WTC11 (cell line): Measurements from ENCODE around the gene MIB1. TPM values are rescaled to one million over a fixed set of nuclear protein-coding genes. Genes with fewer than 3 reads are reported as not detected.
A peak's percentile ranks its signal among the peaks of the same experiment; 100 is the strongest.

Experiments
- ATAC-seq: fragments of 200-7000 bp; cut with Tn5 transposase; 2 replicates; pipeline ENCODE4 v1.10.0; 2021; ENCODE audit warnings: mild to moderate bottlenecking, moderate library complexity
- CTCF ChIA-PET: fragments of 300-600 bp; sonication (Branson Sonifier 250); formaldehyde crosslinking; loops from one replicate; lab custom pipeline; 2021; ENCODE audit warnings: antibody characterized with exemption; lab: Charles Lee
- POLR2A ChIA-PET: fragments of 350-600 bp; sonication (Branson Sonifier 250); formaldehyde crosslinking; loops from one replicate; lab custom pipeline; 2021; ENCODE audit warnings: antibody characterized with exemption; lab: Charles Lee
- DNase-seq: peaks from one replicate; pipeline ENCODE4 v3.0.0; 2021; ENCODE audit warnings: low spot score
- H3K27ac Mint-ChIP-seq: 2 replicates; pipeline ENCODE4 v1.8.0; 2021; ENCODE audit warnings: mixed read lengths
- H3K27me3 Mint-ChIP-seq: 2 replicates; pipeline ENCODE4 v1.8.0; 2021; ENCODE audit warnings: low read depth, mild to moderate bottlenecking, moderate library complexity, mixed read lengths
- H3K36me3 Mint-ChIP-seq: 2 replicates; pipeline ENCODE4 v1.8.0; 2021; ENCODE audit warnings: mixed read lengths
- H3K4me1 Mint-ChIP-seq: 2 replicates; pipeline ENCODE4 v1.8.0; 2022; ENCODE audit warnings: mixed read lengths
- H3K4me3 Mint-ChIP-seq: 2 replicates; pipeline ENCODE4 v1.8.0; 2021; ENCODE audit warnings: mild to moderate bottlenecking, moderate library complexity, mixed read lengths
- H3K9me3 Mint-ChIP-seq: 2 replicates; pipeline ENCODE4 v1.8.0; 2021; ENCODE audit warnings: mixed read lengths
- CREB1 ChIP-seq: sonication (generic); formaldehyde crosslinking; IDR thresholded peaks from 2 replicates; pipeline ENCODE4 v1.8.0; 2023; ENCODE audit warnings: mild to moderate bottlenecking, missing genetic modification reagents
- CTCF ChIP-seq: fragments of 200-600 bp; IDR thresholded peaks from 2 replicates; pipeline ENCODE4 v1.8.0; 2022; ENCODE audit warnings: antibody characterized with exemption
- ERG ChIP-seq: fragments of 250-450 bp; sonication (Bioruptor Pico); IDR thresholded peaks from 2 replicates; pipeline ENCODE4 v1.8.0; 2021; ENCODE audit warnings: mild to moderate bottlenecking
- GTF2I ChIP-seq: fragments of 250-450 bp; sonication (Bioruptor Pico); conservative IDR thresholded peaks from 2 replicates; pipeline ENCODE4 v1.4.0; 2021; ENCODE audit warnings: mild to moderate bottlenecking
- HMGA2 ChIP-seq: fragments of 250-450 bp; sonication (Bioruptor Pico); IDR thresholded peaks from 2 replicates; pipeline ENCODE4 v1.4.0; 2021; ENCODE audit warnings: mild to moderate bottlenecking, moderate library complexity
- IRF1 ChIP-seq: sonication (generic); formaldehyde crosslinking; IDR thresholded peaks from 2 replicates; pipeline ENCODE4 v1.8.0; 2023; ENCODE audit warnings: missing genetic modification reagents
- KAT7 ChIP-seq: sonication (generic); formaldehyde crosslinking; IDR thresholded peaks from 2 replicates; pipeline ENCODE4 v1.8.1; 2023; ENCODE audit warnings: missing genetic modification reagents, mild to moderate bottlenecking, borderline replicate concordance
- MXD4 ChIP-seq: fragments of 250-450 bp; sonication (Bioruptor Pico); IDR thresholded peaks from 2 replicates; pipeline ENCODE4 v1.8.0; 2021; ENCODE audit warnings: mild to moderate bottlenecking, moderate library complexity, borderline replicate concordance
- NR1H2 ChIP-seq: sonication (generic); formaldehyde crosslinking; IDR thresholded peaks from 2 replicates; pipeline ENCODE4 v1.9.0; 2021; ENCODE audit warnings: mild to moderate bottlenecking, moderate library complexity, missing genetic modification reagents
- TEAD1 ChIP-seq: sonication (generic); formaldehyde crosslinking; IDR thresholded peaks from 2 replicates; pipeline ENCODE4 v1.8.0; 2022; ENCODE audit warnings: mild to moderate bottlenecking, missing genetic modification reagents
- USF1 ChIP-seq: sonication (generic); formaldehyde crosslinking; IDR thresholded peaks from 2 replicates; pipeline ENCODE4 v1.8.0; 2022; ENCODE audit warnings: mild to moderate bottlenecking, missing genetic modification reagents
- ZBTB21 ChIP-seq: sonication (generic); formaldehyde crosslinking; IDR thresholded peaks from 2 replicates; pipeline ENCODE4 v1.8.1; 2023; ENCODE audit warnings: mild to moderate bottlenecking, missing genetic modification reagents, borderline replicate concordance
- ZBTB43 ChIP-seq: sonication (generic); formaldehyde crosslinking; IDR thresholded peaks from 2 replicates; pipeline ENCODE4 v1.8.1; 2023; ENCODE audit warnings: mild to moderate bottlenecking, missing genetic modification reagents
- ZNF281 ChIP-seq: sonication (generic); formaldehyde crosslinking; IDR thresholded peaks from 2 replicates; pipeline ENCODE4 v1.8.0; 2023; ENCODE audit warnings: mild to moderate bottlenecking, missing genetic modification reagents
- ZNF425 ChIP-seq: fragments of 250-450 bp; sonication (Bioruptor Pico); conservative IDR thresholded peaks from 2 replicates; pipeline ENCODE4 v1.9.0; 2021; ENCODE audit warnings: mild to moderate bottlenecking
- ZNF532 ChIP-seq: fragments of 250-450 bp; sonication (Bioruptor Pico); IDR thresholded peaks from 2 replicates; pipeline ENCODE4 v1.9.0; 2021; ENCODE audit warnings: mild to moderate bottlenecking, borderline replicate concordance
- total RNA-seq: library from RNA; stranded (reverse); gene quantifications from 3 replicates; pipeline ENCODE4 v1.2.3, GENCODE V29; 2021

The MIB1 gene
- total RNA-seq, 1 experiment from 2014 or later, result 63.9 TPM

GRCh38 chr18:21701621-21702020, 39.0 kb upstream of the MIB1 start:
- CTCF ChIA-PET, result no interaction called here
- peaks cover 12% of the 10 kb centered on the region for H3K9me3 Mint-ChIP-seq
- no peak overlapping the region for H3K27ac Mint-ChIP-seq
- POLR2A ChIA-PET, result no interaction called here
- no peak overlapping the region for H3K4me3 Mint-ChIP-seq
- DNase-seq (no peak), ATAC-seq (no peak)
- H3K27me3 Mint-ChIP-seq, result peaks cover 12% of the 10 kb centered on the region
- peaks cover 15% of the 10 kb centered on the region for H3K4me1 Mint-ChIP-seq
- no peak for TF ChIP-seq KAT7
- TF ChIP-seq TEAD1 (CRISPR knock-in tag), result no peak
- no peak for TF ChIP-seq USF1 (CRISPR knock-in tag)
- no peak for TF ChIP-seq CREB1 (CRISPR knock-in tag)
- no peak for TF ChIP-seq GTF2I (CRISPR knock-in tag)
- TF ChIP-seq IRF1 (CRISPR knock-in tag), result no peak
- TF ChIP-seq ZBTB43 (CRISPR knock-in tag), result no peak
- no peak for TF ChIP-seq NR1H2 (CRISPR knock-in tag)
- TF ChIP-seq ZNF281 (CRISPR knock-in tag), result no peak
- TF ChIP-seq HMGA2 (CRISPR knock-in tag), result no peak
- no peak for TF ChIP-seq ZBTB21
- TF ChIP-seq ZNF532 (CRISPR knock-in tag), result no peak
- TF ChIP-seq CTCF, result no peak
- peaks cover 24% of the 10 kb centered on the region for H3K36me3 Mint-ChIP-seq

GRCh38 chr18:21702602-21703001, 38.0 kb upstream of the MIB1 start:
- Mint-ChIP-seq H3K27me3 (peaks cover 12% of the 10 kb centered on the region), H3K36me3 (peaks cover 31% of the 10 kb centered on the region), H3K4me1 (peaks cover 15% of the 10 kb centered on the region), H3K9me3 (peaks cover 15% of the 10 kb centered on the region), H3K27ac (no peak overlapping the region), H3K4me3 (peak overlapping the region; percentile 86)
- ChIA-PET POLR2A (interaction anchor here (1.0 kb wide), 1 partner anchor 102 kb away, joined by 4 read pairs; the partner anchor contains the start of gene ESCO1), CTCF (interaction anchor here (0.6 kb wide), 1 partner anchor 28 kb away, joined by 3 read pairs; no protein-coding TSS in a partner anchor)
- ATAC-seq (no peak), DNase-seq (no peak)
- TF ChIP-seq ERG (CRISPR knock-in tag) (no peak), MXD4 (no peak), ZBTB21 (no peak), ZNF425 (CRISPR knock-in tag) (no peak)
